Calu3 (cell line): ENCODE results near the gene NUFIP1. TPM values are rescaled to one million over a fixed set of nuclear protein-coding genes. Genes with fewer than 3 reads are reported as not detected.

Experiments used
- BruUV-seq: library from RNA; stranded (reverse); fragments of 400-500 nt; replicated peaks from 2 replicates; lab custom pipeline; 2021; lab: Mats Ljungman, UMichigan
- CTCF ChIA-PET: fragments of 300-600 bp; sonication (Branson Sonifier 250); formaldehyde crosslinking; loops from one replicate; lab custom pipeline; 2022; ENCODE audit warnings: antibody characterized with exemption; lab: Charles Lee
- DNase-seq: peaks from one replicate; pipeline ENCODE4 v3.0.0; 2022
- H3K27ac Mint-ChIP-seq: one replicate; pipeline ENCODE4 v1.8.0; 2022; ENCODE audit warnings: mixed read lengths; ENCODE audit not compliant: unreplicated experiment
- H3K27me3 Mint-ChIP-seq: one replicate; pipeline ENCODE4 v1.8.0; 2022; ENCODE audit warnings: mixed read lengths; ENCODE audit not compliant: unreplicated experiment
- H3K36me3 Mint-ChIP-seq: one replicate; pipeline ENCODE4 v1.8.0; 2022; ENCODE audit warnings: mild to moderate bottlenecking, moderate library complexity, mixed read lengths; ENCODE audit not compliant: insufficient read depth, unreplicated experiment
- H3K4me1 Mint-ChIP-seq: one replicate; pipeline ENCODE4 v1.8.0; 2022; ENCODE audit warnings: mild to moderate bottlenecking, low read depth, mixed read lengths; ENCODE audit not compliant: unreplicated experiment
- H3K4me3 Mint-ChIP-seq: one replicate; pipeline ENCODE4 v1.8.0; 2022; ENCODE audit warnings: mild to moderate bottlenecking, low read depth, moderate library complexity, mixed read lengths; ENCODE audit not compliant: unreplicated experiment
- H3K9me3 Mint-ChIP-seq: one replicate; pipeline ENCODE4 v1.8.0; 2022; ENCODE audit warnings: low read depth, mixed read lengths; ENCODE audit not compliant: unreplicated experiment
- CTCF ChIP-seq: fragments of 200-600 bp; IDR thresholded peaks from one replicate; pipeline ENCODE4 v1.8.0; 2022; ENCODE audit warnings: antibody characterized with exemption; ENCODE audit not compliant: unreplicated experiment
- intact Hi-C: fragments of 100-400 bp; cut with micrococcal nuclease; formaldehyde crosslinking; loops from one replicate; pipeline ENCODE4 v1.10.0; 2022; ENCODE audit not compliant: unreplicated experiment
- total RNA-seq: library from RNA; stranded (reverse); gene quantifications from 2 replicates; pipeline ENCODE4 v1.2.3, GENCODE V29; 2022

Gene NUFIP1
- total RNA-seq, 1 experiment from 2014 or later = 6.6 TPM

- no TSS peak for BruUV-seq
Measured at GRCh38 chr13:44919104-44919804, 70.0 kb downstream of the NUFIP1 start.

GRCh38 chr13:44918326-44919103, 70.8 kb downstream of the NUFIP1 start:
- intact Hi-C loops = no loop called here
- BruUV-seq = TSS peak; percentile 79
- peak; percentile 15 for TF ChIP-seq CTCF
- H3K9me3 Mint-ChIP-seq = no peaks in the 10 kb centered on the region
- CTCF ChIA-PET = interaction anchor here (1.0 kb wide), 1 partner anchor 18 kb away, joined by 3 read pairs; no protein-coding TSS in a partner anchor
- no peaks in the 10 kb centered on the region for H3K36me3 Mint-ChIP-seq
- H3K4me1 Mint-ChIP-seq = no peaks in the 10 kb centered on the region
- peak; percentile 83 for DNase-seq
- no peaks in the 10 kb centered on the region for H3K27me3 Mint-ChIP-seq
- no peak overlapping the region for H3K4me3 Mint-ChIP-seq
- H3K27ac Mint-ChIP-seq = no peak overlapping the region

More at GRCh38 chr13:44919104-44919804, 70.0 kb downstream of the NUFIP1 start:
- intact Hi-C loops = no loop called here
- no peaks in the 10 kb centered on the region for H3K9me3 Mint-ChIP-seq
- no peak overlapping the region for H3K27ac Mint-ChIP-seq
- no peak for TF ChIP-seq CTCF
- H3K36me3 Mint-ChIP-seq = no peaks in the 10 kb centered on the region
- H3K4me1 Mint-ChIP-seq = no peaks in the 10 kb centered on the region
- no peaks in the 10 kb centered on the region for H3K27me3 Mint-ChIP-seq
- DNase-seq = no peak
- CTCF ChIA-PET = no interaction called here
- H3K4me3 Mint-ChIP-seq = no peak overlapping the region

GRCh38 chr13:44917589-44918325, 71.5 kb downstream of the NUFIP1 start:
- TSS peak; percentile 100 for BruUV-seq
- Mint-ChIP-seq H3K27ac (no peak overlapping the region), H3K4me1 (no peaks in the 10 kb centered on the region), H3K36me3 (no peaks in the 10 kb centered on the region), H3K4me3 (no peak overlapping the region), H3K27me3 (no peaks in the 10 kb centered on the region), H3K9me3 (no peaks in the 10 kb centered on the region)
- peak; percentile 89 for DNase-seq
- CTCF ChIA-PET = interaction anchor here (0.5 to 1.1 kb wide), 4 partner anchors 18 to 204 kb away, joined by 3 to 4 read pairs (median 3); no protein-coding TSS in a partner anchor
- intact Hi-C loops = no loop called here
- TF ChIP-seq CTCF = peak; percentile 40

- H3K4me3 Mint-ChIP-seq = no peak overlapping the region
- no peaks in the 10 kb centered on the region for H3K4me1 Mint-ChIP-seq
- no peak for DNase-seq
- no TSS peak for BruUV-seq
- intact Hi-C loops = no loop called here
- no peaks in the 10 kb centered on the region for H3K27me3 Mint-ChIP-seq
- CTCF ChIA-PET = no interaction called here
- H3K36me3 Mint-ChIP-seq = no peaks in the 10 kb centered on the region
- no peak for TF ChIP-seq CTCF
- no peaks in the 10 kb centered on the region for H3K9me3 Mint-ChIP-seq
- no peak overlapping the region for H3K27ac Mint-ChIP-seq
Measured at GRCh38 chr13:44912278-44913016, 76.8 kb downstream of the NUFIP1 start.
